SIG-M5 treated with dmso at 0.1 percent for 504 hours (cell line): ENCODE data around the gene SAMD11.
"Not testable (repeated sequence)": the region's sequence is repeated elsewhere in the genome, so short reads cannot be mapped to it uniquely, and the experiment has no call there.

Source experiments
- DNase-seq: peaks from one replicate; lab custom pipeline; 2025; ENCODE audit not compliant: unreplicated experiment; lab: John Stamatoyannopoulos, UW

The SAMD11 gene

GRCh38 chr1:923131-923990, at the start of gene SAMD11:
Gene SAMD11, plus strand, starts transcription at chr1:923923. Its CDS starts 509 bp downstream, at chr1:924432.
- no peak for DNase-seq

- not testable (repeated sequence) for DNase-seq
Measured at GRCh38 chr1:876428-877208, 47.1 kb upstream of the SAMD11 start.

- not testable (repeated sequence) for DNase-seq
Measured at GRCh38 chr1:877209-877986, 46.3 kb upstream of the SAMD11 start.

GRCh38 chr1:880511-880910, 43.2 kb upstream of the SAMD11 start:
- not testable (repeated sequence) for DNase-seq

- not testable (repeated sequence) for DNase-seq
Measured at GRCh38 chr1:880915-881314, 42.8 kb upstream of the SAMD11 start.

- no peak for DNase-seq
Measured at GRCh38 chr1:886311-886710, 37.4 kb upstream of the SAMD11 start.

- no peak for DNase-seq
Measured at GRCh38 chr1:886760-887159, 37.0 kb upstream of the SAMD11 start.

- no peak for DNase-seq
Measured at GRCh38 chr1:888297-888696, 35.4 kb upstream of the SAMD11 start.

GRCh38 chr1:889774-890173, 33.9 kb upstream of the SAMD11 start:
- not testable (repeated sequence) for DNase-seq

GRCh38 chr1:890234-890633, 33.5 kb upstream of the SAMD11 start:
- DNase-seq: not testable (repeated sequence)

GRCh38 chr1:890661-891060, 33.1 kb upstream of the SAMD11 start:
- no peak for DNase-seq

- no peak for DNase-seq
Measured at GRCh38 chr1:897226-897625, 26.5 kb upstream of the SAMD11 start.

- not testable (repeated sequence) for DNase-seq
Measured at GRCh38 chr1:897951-898350, 25.8 kb upstream of the SAMD11 start.

GRCh38 chr1:899636-900317, 23.9 kb upstream of the SAMD11 start:
- no peak for DNase-seq

- DNase-seq: no peak
Measured at GRCh38 chr1:901108-901859, 22.4 kb upstream of the SAMD11 start.

- DNase-seq: no peak
Measured at GRCh38 chr1:902802-903201, 20.9 kb upstream of the SAMD11 start.

GRCh38 chr1:903305-903704, 20.4 kb upstream of the SAMD11 start:
- DNase-seq: no peak

- no peak for DNase-seq
Measured at GRCh38 chr1:903721-904271, 19.9 kb upstream of the SAMD11 start.

- peak; percentile 58 for DNase-seq
Measured at GRCh38 chr1:904310-904950, 19.3 kb upstream of the SAMD11 start.
